Measurements from ENCODE around the gene CRKL.

The CRKL gene

DNA sequence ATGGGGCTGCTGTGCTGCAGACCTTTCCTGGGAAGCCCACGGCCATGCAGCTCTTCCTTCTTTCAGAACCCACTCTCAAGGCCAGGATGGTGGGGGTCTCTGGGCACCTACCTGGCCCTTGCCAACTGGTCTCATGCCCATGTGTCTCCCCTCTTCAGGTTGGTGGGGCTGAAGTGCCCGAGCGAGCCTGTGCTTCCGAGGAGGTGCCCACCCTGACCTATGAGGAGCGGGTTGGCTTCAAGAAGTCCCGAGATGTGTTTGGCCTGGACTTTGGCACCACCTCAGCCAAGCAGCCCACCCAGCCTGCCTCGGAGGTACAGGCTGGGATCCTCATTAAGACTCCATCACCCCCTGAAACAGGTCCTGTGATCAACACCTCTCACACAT is 74.8 kb downstream of the CRKL start:
- TF ChIP-seq, protein P1, sequence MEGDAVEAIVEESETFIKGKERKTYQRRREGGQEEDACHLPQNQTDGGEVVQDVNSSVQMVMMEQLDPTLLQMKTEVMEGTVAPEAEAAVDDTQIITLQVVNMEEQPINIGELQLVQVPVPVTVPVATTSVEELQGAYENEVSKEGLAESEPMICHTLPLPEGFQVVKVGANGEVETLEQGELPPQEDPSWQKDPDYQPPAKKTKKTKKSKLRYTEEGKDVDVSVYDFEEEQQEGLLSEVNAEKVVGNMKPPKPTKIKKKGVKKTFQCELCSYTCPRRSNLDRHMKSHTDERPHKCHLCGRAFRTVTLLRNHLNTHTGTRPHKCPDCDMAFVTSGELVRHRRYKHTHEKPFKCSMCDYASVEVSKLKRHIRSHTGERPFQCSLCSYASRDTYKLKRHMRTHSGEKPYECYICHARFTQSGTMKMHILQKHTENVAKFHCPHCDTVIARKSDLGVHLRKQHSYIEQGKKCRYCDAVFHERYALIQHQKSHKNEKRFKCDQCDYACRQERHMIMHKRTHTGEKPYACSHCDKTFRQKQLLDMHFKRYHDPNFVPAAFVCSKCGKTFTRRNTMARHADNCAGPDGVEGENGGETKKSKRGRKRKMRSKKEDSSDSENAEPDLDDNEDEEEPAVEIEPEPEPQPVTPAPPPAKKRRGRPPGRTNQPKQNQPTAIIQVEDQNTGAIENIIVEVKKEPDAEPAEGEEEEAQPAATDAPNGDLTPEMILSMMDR (IDR thresholded peaks at IDR 0.05), result no peak
- Histone ChIP-seq H3K36me3 (peaks cover 80% of the 10 kb centered on the region), H3K4me3 (ENCODE audit: low read depth in 1 of 2, low read length in 1 of 2) (no peak overlapping the region), H3K27me3 (no peaks in the 10 kb centered on the region), H3K27ac (no peak overlapping the region), H3K4me1 (ENCODE audit: control insufficient read depth in 1 of 2, insufficient read depth in 1 of 2, low read depth in 1 of 2, low read length in 1 of 2) (no peaks in the 10 kb centered on the region), H3K9me3 (no peaks in the 10 kb centered on the region)

DNA sequence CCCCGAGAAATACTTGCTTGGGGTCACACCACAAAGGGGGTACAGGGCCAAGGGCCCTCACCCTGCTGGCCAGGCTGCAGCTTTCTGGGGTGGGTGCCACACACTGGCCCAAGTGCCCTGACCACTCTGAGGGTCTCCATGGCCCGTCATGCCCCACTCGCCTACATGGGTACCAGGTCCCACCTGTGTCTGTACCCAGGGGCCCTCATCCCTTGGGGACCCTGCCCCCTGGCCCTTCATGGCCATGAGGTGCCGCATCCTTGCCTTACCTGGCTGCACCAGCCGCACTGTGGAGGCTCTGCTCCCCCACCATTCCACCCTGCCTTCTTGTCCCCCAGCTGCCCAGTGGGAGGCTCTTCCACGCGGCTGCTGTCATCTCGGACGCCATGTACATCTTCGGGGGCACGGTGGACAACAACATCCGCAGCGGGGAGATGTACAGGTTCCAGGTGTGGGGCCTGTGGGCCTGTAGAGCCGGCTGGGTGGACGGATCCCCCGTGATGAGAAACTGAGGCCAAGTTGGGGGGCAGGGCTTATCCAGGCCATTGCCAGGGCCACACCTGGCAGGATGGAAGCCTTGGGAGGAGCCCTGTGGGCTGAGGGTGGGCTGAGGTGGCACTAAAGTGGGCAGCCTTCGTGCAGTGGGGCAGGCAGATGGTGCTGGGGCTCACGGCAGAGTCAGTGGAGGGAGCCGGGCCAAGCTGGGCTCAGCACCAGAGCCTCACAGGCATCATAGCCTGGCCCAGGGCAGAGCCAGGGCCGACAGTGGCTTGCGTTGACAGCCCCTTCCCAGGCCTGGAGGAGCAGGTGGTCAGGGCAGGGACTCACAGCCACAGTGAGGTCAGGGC is 75.5 kb downstream of the CRKL start:
- H3K4me3 ChIP-seq (ENCODE audit: low read depth in 1 of 2, low read length in 1 of 2), result no peak overlapping the region
- H3K4me1 ChIP-seq (ENCODE audit: control insufficient read depth in 1 of 2, insufficient read depth in 1 of 2, low read depth in 1 of 2, low read length in 1 of 2), result no peaks in the 10 kb centered on the region
- H3K9me3 ChIP-seq, result no peaks in the 10 kb centered on the region
- no peak overlapping the region for H3K27ac ChIP-seq
- no peaks in the 10 kb centered on the region for H3K27me3 ChIP-seq
- TF ChIP-seq, protein P1 (IDR thresholded peaks at IDR 0.05), result no peak
- peaks cover 81% of the 10 kb centered on the region for H3K36me3 ChIP-seq

DNA sequence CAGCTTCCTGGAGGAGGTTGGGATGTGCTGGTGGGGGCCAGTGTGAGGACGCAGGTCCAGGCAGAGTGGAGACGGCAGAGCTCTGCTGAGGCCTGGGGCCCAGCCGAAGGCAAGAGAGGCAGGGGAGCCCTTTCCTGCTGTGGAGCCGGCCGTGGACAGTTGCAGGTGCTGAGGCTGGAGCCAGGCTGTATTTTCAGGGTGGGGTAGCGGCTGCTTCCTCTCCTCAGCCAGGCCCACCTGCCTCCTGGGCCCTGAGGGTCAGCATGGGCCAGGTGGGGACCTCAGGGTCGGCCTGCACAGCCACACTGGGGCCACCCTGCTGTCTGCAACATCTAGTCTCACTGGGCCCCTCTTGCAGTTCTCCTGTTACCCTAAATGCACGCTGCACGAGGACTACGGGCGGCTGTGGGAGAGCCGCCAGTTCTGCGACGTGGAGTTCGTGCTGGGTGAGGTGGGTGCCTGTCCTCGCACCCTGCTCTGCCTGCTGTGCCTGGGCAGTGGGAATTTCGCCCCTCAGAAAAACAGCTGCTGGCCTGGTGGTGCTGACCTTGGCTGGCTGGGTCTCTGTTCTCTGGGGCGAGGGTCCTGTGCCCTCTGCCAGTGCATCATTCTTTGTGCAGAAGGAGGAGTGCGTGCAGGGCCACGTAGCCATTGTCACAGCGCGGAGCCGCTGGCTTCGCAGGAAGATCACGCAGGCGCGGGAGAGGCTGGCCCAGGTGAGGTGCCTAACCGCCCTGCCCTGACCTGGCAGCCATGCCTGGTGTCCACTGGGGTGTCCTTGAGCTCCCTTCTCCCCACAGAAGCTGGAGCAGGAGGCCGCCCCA is 76.3 kb downstream of the CRKL start:
- Histone ChIP-seq H3K9me3 (no peaks in the 10 kb centered on the region), H3K4me3 (ENCODE audit: low read depth in 1 of 2, low read length in 1 of 2) (no peak overlapping the region), H3K27me3 (no peaks in the 10 kb centered on the region), H3K4me1 (ENCODE audit: control insufficient read depth in 1 of 2, insufficient read depth in 1 of 2, low read depth in 1 of 2, low read length in 1 of 2) (no peaks in the 10 kb centered on the region), H3K27ac (no peak overlapping the region), H3K36me3 (peaks cover 78% of the 10 kb centered on the region)
- TF ChIP-seq, protein P1 (IDR thresholded peaks at IDR 0.05), result no peak

DNA sequence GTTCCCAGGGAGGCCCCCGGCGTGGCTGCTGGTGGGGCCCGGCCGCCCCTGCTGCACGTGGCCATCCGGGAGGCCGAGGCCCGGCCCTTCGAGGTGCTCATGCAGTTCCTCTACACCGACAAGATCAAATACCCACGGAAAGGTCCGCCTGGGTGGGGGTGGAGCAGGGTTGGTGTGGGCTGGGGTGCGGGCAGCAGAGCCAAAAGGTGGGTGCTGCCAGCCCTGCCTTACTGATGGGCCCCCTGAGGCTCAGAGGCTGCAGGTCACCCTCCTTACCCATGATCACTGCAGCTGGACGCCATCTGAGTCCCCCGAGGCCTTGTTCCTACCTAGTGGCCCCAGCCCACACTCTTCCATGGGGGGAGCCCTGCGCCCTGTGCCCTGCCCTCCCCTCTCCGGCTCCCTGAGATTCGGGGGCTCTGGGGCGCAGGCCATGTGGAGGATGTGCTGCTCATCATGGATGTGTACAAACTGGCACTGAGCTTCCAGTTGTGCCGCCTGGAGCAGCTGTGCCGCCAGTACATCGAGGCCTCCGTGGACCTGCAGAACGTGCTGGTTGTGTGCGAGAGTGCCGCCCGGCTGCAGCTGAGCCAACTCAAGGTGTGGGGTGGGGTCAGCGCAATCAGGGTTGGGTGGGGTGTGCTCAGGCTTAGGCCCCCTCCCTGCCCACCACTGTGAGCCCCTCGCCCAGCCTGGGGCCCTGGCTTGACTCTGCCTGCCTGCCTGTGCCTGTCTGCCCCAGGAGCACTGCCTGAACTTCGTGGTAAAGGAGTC is 77.1 kb downstream of the CRKL start:
- Histone ChIP-seq H3K4me3 (ENCODE audit: low read depth in 1 of 2, low read length in 1 of 2) (no peak overlapping the region), H3K9me3 (no peaks in the 10 kb centered on the region), H3K36me3 (peaks cover 78% of the 10 kb centered on the region), H3K4me1 (ENCODE audit: control insufficient read depth in 1 of 2, insufficient read depth in 1 of 2, low read depth in 1 of 2, low read length in 1 of 2) (no peaks in the 10 kb centered on the region), H3K27ac (no peak overlapping the region), H3K27me3 (no peaks in the 10 kb centered on the region)
- TF ChIP-seq, protein P1 (IDR thresholded peaks at IDR 0.05), result no peak

DNA sequence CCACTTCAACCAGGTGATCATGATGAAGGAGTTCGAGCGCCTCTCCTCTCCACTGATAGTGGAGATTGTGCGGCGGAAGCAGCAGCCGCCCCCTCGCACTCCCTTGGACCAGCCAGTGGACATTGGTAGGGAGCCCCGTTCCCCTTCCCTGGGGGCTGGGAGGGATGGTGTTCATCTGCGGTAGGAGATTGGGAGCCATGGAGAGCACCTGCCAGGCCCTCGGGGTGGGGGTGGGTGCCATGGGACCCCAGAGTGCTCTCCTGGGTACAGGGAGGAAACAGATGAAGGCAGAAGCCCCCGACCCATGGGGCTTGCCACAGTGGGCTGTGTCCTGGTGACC is 77.7 kb downstream of the CRKL start:
- TF ChIP-seq, protein P1 (IDR thresholded peaks at IDR 0.05), result no peak
- Histone ChIP-seq H3K36me3 (peaks cover 78% of the 10 kb centered on the region), H3K27me3 (no peaks in the 10 kb centered on the region), H3K4me3 (ENCODE audit: low read depth in 1 of 2, low read length in 1 of 2) (no peak overlapping the region), H3K4me1 (ENCODE audit: control insufficient read depth in 1 of 2, insufficient read depth in 1 of 2, low read depth in 1 of 2, low read length in 1 of 2) (no peaks in the 10 kb centered on the region), H3K27ac (no peak overlapping the region), H3K9me3 (no peaks in the 10 kb centered on the region)

Data from neutrophil (primary cell).